ENCODE measurements around the gene CCDC66. TPM values are rescaled to one million over a fixed set of nuclear protein-coding genes. Genes with fewer than 3 reads are reported as not detected.

Gene CCDC66
- total RNA-seq: 12.4 to 19.8 TPM (median 12.6 TPM) in 3 replicates
- long read RNA-seq, partial matches to known transcripts: 0 of 31 reads
- long read RNA-seq, other reads (novel, unspliced or antisense): 30 of 31 reads

GRCh38 chr3:56556908-56557830, at the start of gene CCDC66:
Gene CCDC66 (plus strand): TSS chr3:56557175. CDS start chr3:56557243, 68 bp downstream.
- Mint-ChIP-seq H3K27ac (ENCODE audit: unreplicated experiment) (peak within 1 kb of the TSS; percentile 98), H3K36me3 (ENCODE audit: low read depth) (peaks cover 10% of the 10 kb centered on the region), H3K4me3 (ENCODE audit: unreplicated experiment) (peak within 1 kb of the TSS; percentile 95), H3K27me3 (ENCODE audit: low read depth) (peaks cover 21% of the 10 kb centered on the region), H3K9me3 (ENCODE audit: low read depth) (no peaks in the 10 kb centered on the region), H3K4me1 (ENCODE audit: low read depth) (peaks cover 18% of the 10 kb centered on the region)
- DNase-seq (ENCODE audit: low spot score): peak; percentile 97
- TF ChIP-seq CTCF (IDR thresholded peaks at IDR 0.05): peak; percentile 84

GRCh38 chr3:56519641-56520040, 37.3 kb upstream of the CCDC66 start:
- no peaks in the 10 kb centered on the region for H3K9me3 Mint-ChIP-seq (ENCODE audit: low read depth)
- no peak overlapping the region for H3K27ac Mint-ChIP-seq (ENCODE audit: unreplicated experiment)
- no peaks in the 10 kb centered on the region for H3K36me3 Mint-ChIP-seq (ENCODE audit: low read depth)
- H3K27me3 Mint-ChIP-seq (ENCODE audit: low read depth): peaks cover 48% of the 10 kb centered on the region
- DNase-seq (ENCODE audit: low spot score): no peak
- no peak overlapping the region for H3K4me3 Mint-ChIP-seq (ENCODE audit: unreplicated experiment)
- no peak for TF ChIP-seq CTCF (IDR thresholded peaks at IDR 0.05)
- H3K4me1 Mint-ChIP-seq (ENCODE audit: low read depth): no peaks in the 10 kb centered on the region

- Mint-ChIP-seq H3K36me3 (ENCODE audit: low read depth) (no peaks in the 10 kb centered on the region), H3K9me3 (ENCODE audit: low read depth) (no peaks in the 10 kb centered on the region), H3K4me1 (ENCODE audit: low read depth) (no peaks in the 10 kb centered on the region), H3K4me3 (ENCODE audit: unreplicated experiment) (no peak overlapping the region), H3K27ac (ENCODE audit: unreplicated experiment) (no peak overlapping the region), H3K27me3 (ENCODE audit: low read depth) (peaks cover 43% of the 10 kb centered on the region)
- no peak for TF ChIP-seq CTCF (IDR thresholded peaks at IDR 0.05)
- DNase-seq (ENCODE audit: low spot score): no peak
These were observed 34.6 kb upstream of the CCDC66 start for GRCh38 chr3:56522374-56522773.

GRCh38 chr3:56525291-56525690, 31.7 kb upstream of the CCDC66 start:
- Mint-ChIP-seq H3K9me3 (ENCODE audit: low read depth) (no peaks in the 10 kb centered on the region), H3K36me3 (ENCODE audit: low read depth) (no peaks in the 10 kb centered on the region), H3K4me3 (ENCODE audit: unreplicated experiment) (no peak overlapping the region), H3K27ac (ENCODE audit: unreplicated experiment) (no peak overlapping the region), H3K27me3 (ENCODE audit: low read depth) (peaks cover 33% of the 10 kb centered on the region), H3K4me1 (ENCODE audit: low read depth) (no peaks in the 10 kb centered on the region)
- TF ChIP-seq CTCF (IDR thresholded peaks at IDR 0.05): no peak
- DNase-seq (ENCODE audit: low spot score): no peak

GRCh38 chr3:56536735-56537134, 20.2 kb upstream of the CCDC66 start:
- Mint-ChIP-seq H3K27me3 (ENCODE audit: low read depth) (peaks cover 30% of the 10 kb centered on the region), H3K27ac (ENCODE audit: unreplicated experiment) (no peak overlapping the region), H3K36me3 (ENCODE audit: low read depth) (peaks cover 2% of the 10 kb centered on the region), H3K9me3 (ENCODE audit: low read depth) (peaks cover 2% of the 10 kb centered on the region), H3K4me3 (ENCODE audit: unreplicated experiment) (no peak overlapping the region), H3K4me1 (ENCODE audit: low read depth) (no peaks in the 10 kb centered on the region)
- TF ChIP-seq CTCF (IDR thresholded peaks at IDR 0.05): no peak
- DNase-seq (ENCODE audit: low spot score): no peak
